Panc1 (cell line): Measurements from ENCODE around the gene HDHD3.
A peak's percentile ranks its signal among the peaks of the same experiment; 100 is the strongest.

Experiments
- POLR2AphosphoS5 ChIP-seq: IDR thresholded peaks from 2 replicates; pipeline ENCODE4 v1.6.1; 2012; ENCODE audit warnings: mild to moderate bottlenecking, low read depth, low read length, moderate library complexity
- TCF7L2 ChIP-seq: IDR thresholded peaks from 2 replicates; pipeline ENCODE4 v1.6.1; 2011; ENCODE audit warnings: mild to moderate bottlenecking, low read depth, low read length, inconsistent platforms
- TF ChIP-seq, protein P1 (sequence below): fragments of 450-650 bp; IDR thresholded peaks from 2 replicates; pipeline ENCODE4 v1.5.1; 2017; ENCODE audit warnings: mild to moderate bottlenecking
- TF ChIP-seq, protein P2 (sequence below), 2 experiments: IDR thresholded peaks; 2 replicates each; pipeline ENCODE4 v1.6.1; 2011 to 2012; ENCODE audit warnings: low read depth in 2 of 2, control low read depth in 1 of 2, low read length in 1 of 2, mild to moderate bottlenecking in 1 of 2, moderate library complexity in 1 of 2; ENCODE audit not compliant: insufficient read depth in 1 of 2

DNA sequence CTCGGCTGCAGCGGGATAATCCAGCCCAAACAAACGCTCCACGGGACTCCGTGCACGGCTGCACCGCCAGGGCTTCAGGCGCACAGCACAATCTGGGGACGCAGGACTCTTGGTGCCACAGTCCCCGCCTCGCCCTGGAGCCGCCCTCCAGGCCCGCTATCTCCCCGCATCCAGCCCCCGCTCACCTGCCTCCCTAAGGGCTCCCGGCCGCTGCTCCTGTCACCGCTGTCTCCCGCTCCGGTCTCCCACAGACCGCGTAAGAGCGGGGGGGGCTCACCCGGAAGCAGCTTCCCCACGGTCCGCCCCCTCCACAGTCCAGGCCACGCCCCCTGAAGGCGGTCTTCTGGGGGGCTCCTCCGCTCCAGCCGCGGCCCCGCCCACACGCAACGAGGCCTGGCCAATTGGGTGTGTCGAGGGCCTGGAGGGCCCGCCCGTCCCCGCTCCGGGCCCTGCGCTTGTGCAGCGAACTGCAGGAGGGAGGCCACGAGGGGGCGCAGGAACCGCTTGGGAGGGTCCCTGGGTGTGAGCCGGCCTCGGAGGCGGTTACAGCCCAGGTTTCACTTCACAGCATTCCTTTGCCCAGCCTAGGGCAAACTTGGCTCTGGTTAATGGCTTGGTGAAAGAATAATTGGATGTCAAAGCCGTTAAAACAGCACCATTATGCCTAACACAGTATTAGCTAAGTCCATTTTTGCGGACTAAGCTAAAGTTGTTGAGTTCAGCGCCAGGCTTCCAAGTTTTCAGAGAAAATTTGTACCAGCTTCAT is 24.4 kb upstream of the HDHD3 start, which contains the start of gene ALAD:
- TF ChIP-seq, protein P1, sequence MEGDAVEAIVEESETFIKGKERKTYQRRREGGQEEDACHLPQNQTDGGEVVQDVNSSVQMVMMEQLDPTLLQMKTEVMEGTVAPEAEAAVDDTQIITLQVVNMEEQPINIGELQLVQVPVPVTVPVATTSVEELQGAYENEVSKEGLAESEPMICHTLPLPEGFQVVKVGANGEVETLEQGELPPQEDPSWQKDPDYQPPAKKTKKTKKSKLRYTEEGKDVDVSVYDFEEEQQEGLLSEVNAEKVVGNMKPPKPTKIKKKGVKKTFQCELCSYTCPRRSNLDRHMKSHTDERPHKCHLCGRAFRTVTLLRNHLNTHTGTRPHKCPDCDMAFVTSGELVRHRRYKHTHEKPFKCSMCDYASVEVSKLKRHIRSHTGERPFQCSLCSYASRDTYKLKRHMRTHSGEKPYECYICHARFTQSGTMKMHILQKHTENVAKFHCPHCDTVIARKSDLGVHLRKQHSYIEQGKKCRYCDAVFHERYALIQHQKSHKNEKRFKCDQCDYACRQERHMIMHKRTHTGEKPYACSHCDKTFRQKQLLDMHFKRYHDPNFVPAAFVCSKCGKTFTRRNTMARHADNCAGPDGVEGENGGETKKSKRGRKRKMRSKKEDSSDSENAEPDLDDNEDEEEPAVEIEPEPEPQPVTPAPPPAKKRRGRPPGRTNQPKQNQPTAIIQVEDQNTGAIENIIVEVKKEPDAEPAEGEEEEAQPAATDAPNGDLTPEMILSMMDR: peak; percentile 93
- TF ChIP-seq POLR2AphosphoS5 (no peak; the same call in 1 of the 2 replicates), TCF7L2 (no peak)
- TF ChIP-seq, protein P2, sequence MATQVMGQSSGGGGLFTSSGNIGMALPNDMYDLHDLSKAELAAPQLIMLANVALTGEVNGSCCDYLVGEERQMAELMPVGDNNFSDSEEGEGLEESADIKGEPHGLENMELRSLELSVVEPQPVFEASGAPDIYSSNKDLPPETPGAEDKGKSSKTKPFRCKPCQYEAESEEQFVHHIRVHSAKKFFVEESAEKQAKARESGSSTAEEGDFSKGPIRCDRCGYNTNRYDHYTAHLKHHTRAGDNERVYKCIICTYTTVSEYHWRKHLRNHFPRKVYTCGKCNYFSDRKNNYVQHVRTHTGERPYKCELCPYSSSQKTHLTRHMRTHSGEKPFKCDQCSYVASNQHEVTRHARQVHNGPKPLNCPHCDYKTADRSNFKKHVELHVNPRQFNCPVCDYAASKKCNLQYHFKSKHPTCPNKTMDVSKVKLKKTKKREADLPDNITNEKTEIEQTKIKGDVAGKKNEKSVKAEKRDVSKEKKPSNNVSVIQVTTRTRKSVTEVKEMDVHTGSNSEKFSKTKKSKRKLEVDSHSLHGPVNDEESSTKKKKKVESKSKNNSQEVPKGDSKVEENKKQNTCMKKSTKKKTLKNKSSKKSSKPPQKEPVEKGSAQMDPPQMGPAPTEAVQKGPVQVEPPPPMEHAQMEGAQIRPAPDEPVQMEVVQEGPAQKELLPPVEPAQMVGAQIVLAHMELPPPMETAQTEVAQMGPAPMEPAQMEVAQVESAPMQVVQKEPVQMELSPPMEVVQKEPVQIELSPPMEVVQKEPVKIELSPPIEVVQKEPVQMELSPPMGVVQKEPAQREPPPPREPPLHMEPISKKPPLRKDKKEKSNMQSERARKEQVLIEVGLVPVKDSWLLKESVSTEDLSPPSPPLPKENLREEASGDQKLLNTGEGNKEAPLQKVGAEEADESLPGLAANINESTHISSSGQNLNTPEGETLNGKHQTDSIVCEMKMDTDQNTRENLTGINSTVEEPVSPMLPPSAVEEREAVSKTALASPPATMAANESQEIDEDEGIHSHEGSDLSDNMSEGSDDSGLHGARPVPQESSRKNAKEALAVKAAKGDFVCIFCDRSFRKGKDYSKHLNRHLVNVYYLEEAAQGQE (IDR thresholded peaks at IDR 0.05; ENCODE audit: insufficient read depth in 1 of 2, low read depth in 2 of 2, low read length in 1 of 2): no peak
